ENCODE measurements around the gene CNOT1. TPM values are rescaled to one million over a fixed set of nuclear protein-coding genes. Genes with fewer than 3 reads are reported as not detected.

The CNOT1 gene
- total RNA-seq, 1 experiment from 2014 or later, result 328 TPM

- Mint-ChIP-seq H3K9me3 (no peaks in the 10 kb centered on the region), H3K4me1 (peaks cover 0 to 18% of the 10 kb centered on the region in 2 experiments; a peak in 3 of 4 replicates), H3K27ac (no peak overlapping the region), H3K4me3 (no peak overlapping the region), H3K36me3 (ENCODE audit: insufficient read depth in 1 of 3, low read depth in 3 of 3) (no peaks in the 10 kb centered on the region), H3K27me3 (ENCODE audit: low read depth) (peaks cover 7% of the 10 kb centered on the region; the same call in 1 of the 2 replicates)
- H2AFZ ChIP-seq (ENCODE audit: low read length), result no peak overlapping the region
- H3K56ac ChIP-seq (ENCODE audit: insufficient read length, low read depth, low read length), result no peak overlapping the region
- H3K27me3 ChIP-seq (ENCODE audit: insufficient read depth, low read length), result no peaks in the 10 kb centered on the region
- no peak overlapping the region for H2BK120ac ChIP-seq (ENCODE audit: low read depth, low read length, poor library complexity, severe bottlenecking)
- H4K5ac ChIP-seq (ENCODE audit: insufficient read length, low read depth, low read length), result no peak overlapping the region
- no peak overlapping the region for H3K18ac ChIP-seq (ENCODE audit: insufficient read length, low read depth, low read length)
- no peaks in the 10 kb centered on the region for H3K79me2 ChIP-seq (ENCODE audit: insufficient read depth, low read length)
- H2BK5ac ChIP-seq (ENCODE audit: insufficient read length, low read length), result no peak overlapping the region
- H3K4me2 ChIP-seq (ENCODE audit: insufficient read depth, insufficient read length, low read length), result no peak overlapping the region
- no peak overlapping the region for H3K4ac ChIP-seq (ENCODE audit: low read depth, low read length)
- H2AK5ac ChIP-seq (ENCODE audit: insufficient read length, low read length), result no peak overlapping the region
- H4K91ac ChIP-seq (ENCODE audit: insufficient read length, low read depth, low read length), result no peak overlapping the region
- no peak overlapping the region for H3K9ac ChIP-seq (ENCODE audit: extremely low read depth, insufficient read length, low read length)
- H3K14ac ChIP-seq (ENCODE audit: insufficient read depth, low read length), result no peak overlapping the region
- TF ChIP-seq, protein P1, sequence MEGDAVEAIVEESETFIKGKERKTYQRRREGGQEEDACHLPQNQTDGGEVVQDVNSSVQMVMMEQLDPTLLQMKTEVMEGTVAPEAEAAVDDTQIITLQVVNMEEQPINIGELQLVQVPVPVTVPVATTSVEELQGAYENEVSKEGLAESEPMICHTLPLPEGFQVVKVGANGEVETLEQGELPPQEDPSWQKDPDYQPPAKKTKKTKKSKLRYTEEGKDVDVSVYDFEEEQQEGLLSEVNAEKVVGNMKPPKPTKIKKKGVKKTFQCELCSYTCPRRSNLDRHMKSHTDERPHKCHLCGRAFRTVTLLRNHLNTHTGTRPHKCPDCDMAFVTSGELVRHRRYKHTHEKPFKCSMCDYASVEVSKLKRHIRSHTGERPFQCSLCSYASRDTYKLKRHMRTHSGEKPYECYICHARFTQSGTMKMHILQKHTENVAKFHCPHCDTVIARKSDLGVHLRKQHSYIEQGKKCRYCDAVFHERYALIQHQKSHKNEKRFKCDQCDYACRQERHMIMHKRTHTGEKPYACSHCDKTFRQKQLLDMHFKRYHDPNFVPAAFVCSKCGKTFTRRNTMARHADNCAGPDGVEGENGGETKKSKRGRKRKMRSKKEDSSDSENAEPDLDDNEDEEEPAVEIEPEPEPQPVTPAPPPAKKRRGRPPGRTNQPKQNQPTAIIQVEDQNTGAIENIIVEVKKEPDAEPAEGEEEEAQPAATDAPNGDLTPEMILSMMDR (conservative IDR thresholded peaks at IDR 0.05), result no peak
- H2BK12ac ChIP-seq (ENCODE audit: insufficient read length, low read depth, low read length), result no peak overlapping the region
- no peak overlapping the region for H3K23ac ChIP-seq (ENCODE audit: insufficient read length, low read depth, low read length)
- no peak overlapping the region for H2BK20ac ChIP-seq (ENCODE audit: low read depth, low read length, poor library complexity, severe bottlenecking)
- H4K8ac ChIP-seq (replicated peaks; ENCODE audit: insufficient read length, low read depth, low read length), result no peak overlapping the region
- no CpG with 5 or more reads among the region's 11 CpGs for WGBS (ENCODE audit: extremely low coverage, insufficient read length, low lambda C conversion rate)
- H3K27ac ChIP-seq (ENCODE audit: insufficient read length, low read depth, low read length), result no peak overlapping the region
- H3T11ph ChIP-seq (ENCODE audit: low read length), result no peak overlapping the region
- DNase-seq, result no peak
- H4K20me1 ChIP-seq (ENCODE audit: control insufficient read depth, insufficient read depth, insufficient read length), result no peaks in the 10 kb centered on the region
- no peaks in the 10 kb centered on the region for H3K9me3 ChIP-seq (ENCODE audit: control insufficient read depth, low read depth, low read length)
- H3K23me2 ChIP-seq (ENCODE audit: insufficient read length, low read depth, low read length, poor library complexity, severe bottlenecking), result no peaks in the 10 kb centered on the region
- H3K79me1 ChIP-seq (ENCODE audit: insufficient read depth, low read depth, low read length, poor library complexity, severe bottlenecking), result no peaks in the 10 kb centered on the region
- no peaks in the 10 kb centered on the region for H3K4me1 ChIP-seq (ENCODE audit: insufficient read depth, low read length)
- H2BK15ac ChIP-seq (ENCODE audit: low read depth, low read length), result no peak overlapping the region
Observed at GRCh38 chr16:58481226-58481869, 148.3 kb downstream of the CNOT1 start.

Measured in H9 (cell line).